ENCODE results near the gene CWF19L1. TPM values are rescaled to one million over a fixed set of nuclear protein-coding genes. Genes with fewer than 3 reads are reported as not detected.

CWF19L1 gene
- polyA plus RNA-seq, 1 of the 3 experiments (the other 2 are of a cell fraction): 7.1 TPM

DNA sequence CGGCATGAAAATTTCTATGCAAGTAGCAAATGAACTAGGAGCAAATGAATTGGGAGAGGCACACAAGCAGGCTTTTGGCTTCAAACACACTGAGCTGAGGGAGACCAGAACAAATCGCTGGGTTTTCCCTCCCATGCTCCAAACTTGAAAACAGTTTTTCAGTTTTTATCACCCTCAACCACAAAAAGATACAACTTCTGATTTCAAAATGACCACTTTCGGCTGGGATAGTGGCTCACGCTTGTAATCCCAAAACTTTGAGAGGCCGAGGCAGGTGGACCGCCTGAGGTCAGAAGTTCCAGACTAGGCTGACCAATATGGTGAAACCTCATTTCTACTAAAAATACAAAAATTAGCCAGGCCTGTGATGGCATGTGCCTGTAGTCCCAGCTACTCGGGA is 29.0 kb downstream of the CWF19L1 start:
- peaks cover 4% of the 10 kb centered on the region for H3F3A ChIP-seq (replicated peaks; ENCODE audit: insufficient read depth)
- no peak for TF ChIP-seq FOSL2 (IDR thresholded peaks at IDR 0.05; ENCODE audit: borderline replicate concordance, low read depth)
- no peak overlapping the region for H3K9ac ChIP-seq
- H3K36me3 ChIP-seq (replicated peaks in 1 of 2; ENCODE audit: control insufficient read depth in 1 of 2, insufficient read depth in 2 of 2, low read length in 1 of 2): peaks cover 57 to 61% of the 10 kb centered on the region in 2 experiments
- H4K20me1 ChIP-seq (ENCODE audit: insufficient read depth): no peaks in the 10 kb centered on the region
- H3K9me2 ChIP-seq: no peaks in the 10 kb centered on the region
- 97% methylated on average over 7 of the region's 7 CpGs for WGBS (ENCODE audit: low lambda C conversion rate)
- no peaks in the 10 kb centered on the region for H3K4me1 ChIP-seq (ENCODE audit: control insufficient read depth in 1 of 2, insufficient read depth in 2 of 2, low read depth in 1 of 2, low read length in 1 of 2)
- H3K4me2 ChIP-seq: no peak overlapping the region
- no peak for DNase-seq
- no peaks in the 10 kb centered on the region for H3K79me2 ChIP-seq (ENCODE audit: insufficient read depth)
- H3K27me3 ChIP-seq (ENCODE audit: insufficient read depth): no peaks in the 10 kb centered on the region
- ChIA-PET CTCF (no interaction called here), POLR2A (no interaction called here)
- no peak overlapping the region for H3K27ac ChIP-seq (ENCODE audit: low read depth in 2 of 2, low read length in 1 of 2)
- H3K4me3 ChIP-seq (ENCODE audit: low read depth in 2 of 2, low read length in 1 of 2): no peak overlapping the region
- H2AFZ ChIP-seq (ENCODE audit: low read depth): no peak overlapping the region
- H3K9me3 ChIP-seq: no peaks in the 10 kb centered on the region

DNA sequence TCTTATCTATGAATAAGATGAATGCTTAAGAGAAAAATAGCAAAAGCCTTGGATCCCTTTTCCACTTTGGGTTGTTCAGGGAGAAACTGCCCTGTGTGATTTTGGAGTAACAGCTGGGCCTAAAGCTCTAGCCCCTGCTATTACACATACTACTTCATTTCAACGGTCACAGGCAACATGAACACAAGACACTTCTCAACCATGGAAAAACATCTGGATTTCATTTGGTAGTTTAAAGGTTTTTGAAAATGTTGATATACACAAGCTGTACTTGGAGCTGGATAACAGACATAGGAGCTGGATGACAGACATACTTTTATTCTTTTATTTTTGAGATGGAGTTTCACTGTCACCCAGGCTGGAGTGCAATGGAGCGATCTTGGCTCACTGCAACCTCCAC is 35.3 kb downstream of the CWF19L1 start:
- Histone ChIP-seq H2AFZ (ENCODE audit: low read depth) (no peak overlapping the region), H3K27ac (ENCODE audit: low read depth in 2 of 2, low read length in 1 of 2) (no peak overlapping the region), H3K36me3 (replicated peaks in 1 of 2; ENCODE audit: control insufficient read depth in 1 of 2, insufficient read depth in 2 of 2, low read length in 1 of 2) (peaks cover 26 to 42% of the 10 kb centered on the region in 2 experiments), H3K27me3 (ENCODE audit: insufficient read depth) (no peaks in the 10 kb centered on the region), H4K20me1 (ENCODE audit: insufficient read depth) (no peaks in the 10 kb centered on the region), H3K4me1 (ENCODE audit: control insufficient read depth in 1 of 2, insufficient read depth in 2 of 2, low read depth in 1 of 2, low read length in 1 of 2) (peaks cover 5 to 10% of the 10 kb centered on the region in 2 experiments; a peak in 2 of 4 replicates), H3K9me2 (no peaks in the 10 kb centered on the region), H3F3A (replicated peaks; ENCODE audit: insufficient read depth) (peaks cover 12% of the 10 kb centered on the region), H3K4me3 (ENCODE audit: low read depth in 2 of 2, low read length in 1 of 2) (no peak overlapping the region), H3K79me2 (ENCODE audit: insufficient read depth) (peaks cover 23% of the 10 kb centered on the region), H3K9me3 (no peaks in the 10 kb centered on the region), H3K4me2 (no peak overlapping the region), H3K9ac (no peak overlapping the region)
- TF ChIP-seq, protein P1, sequence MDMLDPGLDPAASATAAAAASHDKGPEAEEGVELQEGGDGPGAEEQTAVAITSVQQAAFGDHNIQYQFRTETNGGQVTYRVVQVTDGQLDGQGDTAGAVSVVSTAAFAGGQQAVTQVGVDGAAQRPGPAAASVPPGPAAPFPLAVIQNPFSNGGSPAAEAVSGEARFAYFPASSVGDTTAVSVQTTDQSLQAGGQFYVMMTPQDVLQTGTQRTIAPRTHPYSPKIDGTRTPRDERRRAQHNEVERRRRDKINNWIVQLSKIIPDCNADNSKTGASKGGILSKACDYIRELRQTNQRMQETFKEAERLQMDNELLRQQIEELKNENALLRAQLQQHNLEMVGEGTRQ (IDR thresholded peaks at IDR 0.05; ENCODE audit: borderline replicate concordance, low read depth, low read length): no peak
- TF ChIP-seq YY1 (IDR thresholded peaks at IDR 0.05; ENCODE audit: low read depth) (no peak), NFIC (IDR thresholded peaks at IDR 0.05; ENCODE audit: borderline replicate concordance) (no peak), CHD2 (IDR thresholded peaks at IDR 0.05; ENCODE audit: low read length, partially characterized antibody) (no peak), FOSL2 (IDR thresholded peaks at IDR 0.05; ENCODE audit: borderline replicate concordance, low read depth) (no peak), JUND (IDR thresholded peaks at IDR 0.05) (no peak), GABPA (IDR thresholded peaks at IDR 0.05; ENCODE audit: low read depth) (no peak), RFX5 (IDR thresholded peaks at IDR 0.05; ENCODE audit: low read length) (no peak), RAD21 (IDR thresholded peaks at IDR 0.05; ENCODE audit: low read length) (no peak), SIN3A (IDR thresholded peaks at IDR 0.05; ENCODE audit: borderline replicate concordance, low read depth, low read length) (no peak)
- TF ChIP-seq, protein P2, sequence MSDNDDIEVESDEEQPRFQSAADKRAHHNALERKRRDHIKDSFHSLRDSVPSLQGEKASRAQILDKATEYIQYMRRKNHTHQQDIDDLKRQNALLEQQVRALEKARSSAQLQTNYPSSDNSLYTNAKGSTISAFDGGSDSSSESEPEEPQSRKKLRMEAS (IDR thresholded peaks at IDR 0.05; ENCODE audit: low read depth): no peak
- TF ChIP-seq, protein P3, sequence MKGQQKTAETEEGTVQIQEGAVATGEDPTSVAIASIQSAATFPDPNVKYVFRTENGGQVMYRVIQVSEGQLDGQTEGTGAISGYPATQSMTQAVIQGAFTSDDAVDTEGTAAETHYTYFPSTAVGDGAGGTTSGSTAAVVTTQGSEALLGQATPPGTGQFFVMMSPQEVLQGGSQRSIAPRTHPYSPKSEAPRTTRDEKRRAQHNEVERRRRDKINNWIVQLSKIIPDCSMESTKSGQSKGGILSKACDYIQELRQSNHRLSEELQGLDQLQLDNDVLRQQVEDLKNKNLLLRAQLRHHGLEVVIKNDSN (IDR thresholded peaks at IDR 0.05; ENCODE audit: borderline replicate concordance, low read depth): no peak
- DNase-seq: no peak
- ChIA-PET POLR2A (no interaction called here), CTCF (interaction anchor here (0.8 to 1.3 kb wide), 2 partner anchors 35 to 186 kb away, joined by 3 read pairs; no protein-coding TSS in a partner anchor)
- 60% methylated on average over 2 of the region's 2 CpGs for WGBS (ENCODE audit: low lambda C conversion rate)
